GM18511 (cell line): ENCODE measurements around the gene ARHGAP28.

ENCODE experiments used
- ATAC-seq: cut with Tn5 transposase; IDR thresholded peaks from one replicate; pipeline ENCODE4 v1.9.1; 2021; ENCODE audit warnings: mild to moderate bottlenecking, moderate library complexity; ENCODE audit not compliant: unreplicated experiment

ARHGAP28 gene

GRCh38 chr18:6732952-6733351, 3.4 kb downstream of the ARHGAP28 start:
- no peak for ATAC-seq

DNA sequence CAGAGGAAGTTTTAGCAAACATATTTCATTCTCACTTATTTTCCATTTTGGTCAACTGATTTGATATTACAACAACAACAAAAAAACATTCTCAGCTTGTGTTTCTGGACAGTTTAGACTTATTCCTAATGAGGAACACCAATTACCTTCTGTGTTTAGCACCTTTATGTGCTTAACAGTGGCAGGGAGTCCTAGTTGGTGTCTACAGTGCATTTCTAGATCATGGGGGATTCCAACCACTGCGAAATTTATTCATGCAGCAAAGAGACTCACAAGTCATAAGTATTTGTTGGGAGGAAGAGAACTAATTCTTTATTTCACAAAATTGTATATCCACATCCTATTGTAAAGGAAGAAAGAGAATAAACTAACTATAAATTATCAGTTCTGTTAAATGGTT, 4.2 kb downstream of the ARHGAP28 start:
- no peak for ATAC-seq

- ATAC-seq = no peak
These were observed 5.4 kb downstream of the ARHGAP28 start for GRCh38 chr18:6734726-6735430.

DNA sequence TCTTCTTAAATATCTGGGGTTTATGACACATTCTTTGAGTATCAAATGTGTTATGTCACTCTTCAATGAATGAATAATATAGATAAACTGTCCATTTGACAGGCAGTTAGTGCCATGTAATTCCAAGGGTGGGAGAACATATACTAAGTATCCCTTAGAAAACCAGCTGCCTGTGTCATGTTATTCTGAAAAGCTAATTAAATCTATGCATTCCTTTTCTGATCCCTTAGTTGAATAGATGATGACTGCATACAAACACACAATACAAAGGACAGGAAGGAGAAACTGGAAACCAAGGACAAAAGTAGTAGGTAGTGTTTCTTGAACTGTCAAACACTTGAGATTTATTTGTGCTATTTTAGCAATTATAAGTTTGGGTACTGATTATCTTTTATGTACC, 8.3 kb downstream of the ARHGAP28 start:
- ATAC-seq = no peak

DNA sequence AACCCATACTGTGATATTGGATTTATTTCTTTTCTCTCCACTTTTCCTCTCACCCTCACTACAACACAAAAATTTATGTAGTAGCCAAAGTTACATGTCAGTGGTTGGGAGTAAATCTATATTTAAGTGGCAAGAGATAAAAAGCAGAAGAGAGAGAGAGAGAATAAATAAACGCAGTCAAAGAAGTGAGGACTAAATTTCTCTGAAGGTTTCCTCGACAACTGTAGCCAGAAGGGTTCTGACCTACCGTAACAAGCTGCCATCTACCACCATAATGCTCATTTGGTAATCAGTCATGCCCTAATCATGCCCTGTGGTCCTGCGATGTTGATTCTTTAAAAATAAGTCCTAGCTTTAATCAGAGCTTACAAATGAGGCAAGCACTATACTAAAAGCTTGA, 9.1 kb downstream of the ARHGAP28 start:
- ATAC-seq = no peak

- ATAC-seq = no peak
These were observed 11.7 kb downstream of the ARHGAP28 start for GRCh38 chr18:6741232-6741663.

DNA sequence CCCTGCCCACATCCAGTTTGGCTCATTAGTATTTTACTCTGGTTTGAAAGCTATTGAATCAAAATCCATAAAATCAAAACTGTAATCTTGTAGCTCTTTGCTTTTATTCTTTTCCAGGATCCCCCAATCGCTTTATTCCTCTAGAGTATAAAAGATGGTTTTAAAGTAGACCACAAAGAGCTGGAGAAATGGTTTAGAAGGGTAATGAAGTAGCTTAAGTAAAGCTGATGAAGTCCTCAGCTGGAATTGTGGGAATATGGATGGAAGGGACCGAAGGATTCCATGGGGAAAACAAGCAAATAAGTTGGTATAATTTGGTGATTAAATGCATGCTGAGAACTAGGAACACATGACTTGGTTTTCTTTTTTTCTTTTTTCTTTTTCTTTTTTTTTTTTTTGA, 12.3 kb downstream of the ARHGAP28 start:
- no peak for ATAC-seq

DNA sequence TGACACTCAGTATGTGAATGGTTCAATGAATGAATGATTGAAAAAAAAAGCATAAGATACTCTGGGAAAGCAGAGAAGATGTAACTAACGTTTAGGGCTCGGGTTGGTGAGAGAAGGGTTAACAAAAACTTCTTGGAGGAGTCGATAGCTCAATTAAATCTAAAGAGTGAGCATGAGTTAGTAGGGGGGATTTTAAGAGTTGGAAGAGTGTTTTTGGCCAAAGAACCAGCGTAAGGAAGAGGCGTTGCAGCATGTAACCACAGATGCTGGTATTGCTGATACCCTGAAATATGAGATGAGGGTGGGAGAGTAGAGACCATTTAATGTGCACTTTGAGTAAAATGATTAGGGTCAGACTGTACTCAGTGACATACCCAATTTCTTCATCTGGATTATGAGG, 14.5 kb downstream of the ARHGAP28 start:
- ATAC-seq = no peak

DNA sequence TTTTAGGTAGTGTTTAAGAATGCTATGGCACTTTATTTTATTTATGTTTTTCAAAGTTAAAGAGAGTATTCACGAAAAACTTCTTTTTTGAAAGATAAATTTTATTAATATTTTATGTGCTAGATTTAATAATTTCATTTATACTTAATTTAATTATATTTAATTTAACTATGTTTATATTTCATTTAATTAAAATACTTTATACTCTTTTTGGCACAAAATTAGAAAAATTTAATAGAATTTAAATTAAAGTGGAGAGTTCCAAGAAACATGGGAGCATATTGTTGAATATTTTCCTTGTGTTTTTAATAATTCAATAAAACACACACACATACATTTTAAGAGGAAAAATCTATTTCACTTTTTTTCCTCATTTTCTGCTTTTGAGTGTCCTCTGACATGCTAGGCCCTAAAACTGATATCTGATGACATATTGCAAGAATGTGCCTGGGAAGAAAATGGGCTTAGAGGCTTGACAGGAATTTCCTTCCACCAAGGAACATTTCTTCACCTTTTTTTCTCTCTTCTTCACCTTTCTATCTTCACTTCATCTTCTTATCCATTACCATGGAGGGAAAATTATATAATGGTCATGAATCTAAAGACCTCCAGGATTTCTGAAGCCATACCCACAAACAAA, 15.4 kb downstream of the ARHGAP28 start:
- ATAC-seq = no peak

GRCh38 chr18:6745504-6746031, 16.1 kb downstream of the ARHGAP28 start:
- ATAC-seq = no peak

GRCh38 chr18:6746386-6746960, 17.0 kb downstream of the ARHGAP28 start:
- no peak for ATAC-seq

GRCh38 chr18:6747646-6748045, 18.1 kb downstream of the ARHGAP28 start:
- ATAC-seq = no peak

DNA sequence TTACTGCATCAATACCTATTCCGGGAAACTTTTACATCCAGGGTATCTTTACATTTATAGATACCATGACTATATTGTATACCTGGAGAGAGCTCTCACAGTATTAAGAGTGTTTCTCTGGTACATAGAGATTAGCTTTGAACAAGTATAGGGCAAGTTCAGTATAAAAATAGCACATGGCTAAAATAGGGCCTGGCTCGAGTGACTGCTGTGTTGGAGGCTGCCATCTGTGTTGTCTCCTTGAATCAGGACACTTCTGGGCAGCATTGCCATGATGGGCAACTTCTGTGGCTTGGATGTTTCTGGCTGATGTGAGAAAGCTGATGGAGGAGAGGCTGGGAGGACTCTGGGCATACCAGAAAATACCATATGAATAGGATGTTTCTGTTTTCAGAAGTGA, 18.7 kb downstream of the ARHGAP28 start:
- ATAC-seq = no peak

GRCh38 chr18:6750411-6750810, 20.9 kb downstream of the ARHGAP28 start:
- ATAC-seq = no peak

DNA sequence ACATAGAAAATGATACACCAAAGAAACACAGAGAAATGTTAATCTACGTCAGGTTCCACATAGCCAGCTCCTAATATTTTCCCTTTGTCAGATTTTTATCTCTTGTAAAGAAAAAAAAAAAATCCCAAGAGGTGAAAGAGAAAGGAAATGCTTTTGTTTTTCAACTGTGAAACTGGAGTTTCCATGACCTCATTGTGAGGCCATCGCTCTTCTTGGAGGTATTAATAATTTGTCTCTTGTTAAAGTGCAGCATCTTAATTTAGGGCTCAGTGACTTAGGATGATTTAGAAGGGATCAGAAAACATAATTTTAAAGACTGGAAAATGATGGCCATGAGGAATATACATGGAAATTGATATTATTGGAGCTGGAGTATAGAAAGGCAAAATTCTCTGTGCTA, 21.7 kb downstream of the ARHGAP28 start:
- no peak for ATAC-seq

DNA sequence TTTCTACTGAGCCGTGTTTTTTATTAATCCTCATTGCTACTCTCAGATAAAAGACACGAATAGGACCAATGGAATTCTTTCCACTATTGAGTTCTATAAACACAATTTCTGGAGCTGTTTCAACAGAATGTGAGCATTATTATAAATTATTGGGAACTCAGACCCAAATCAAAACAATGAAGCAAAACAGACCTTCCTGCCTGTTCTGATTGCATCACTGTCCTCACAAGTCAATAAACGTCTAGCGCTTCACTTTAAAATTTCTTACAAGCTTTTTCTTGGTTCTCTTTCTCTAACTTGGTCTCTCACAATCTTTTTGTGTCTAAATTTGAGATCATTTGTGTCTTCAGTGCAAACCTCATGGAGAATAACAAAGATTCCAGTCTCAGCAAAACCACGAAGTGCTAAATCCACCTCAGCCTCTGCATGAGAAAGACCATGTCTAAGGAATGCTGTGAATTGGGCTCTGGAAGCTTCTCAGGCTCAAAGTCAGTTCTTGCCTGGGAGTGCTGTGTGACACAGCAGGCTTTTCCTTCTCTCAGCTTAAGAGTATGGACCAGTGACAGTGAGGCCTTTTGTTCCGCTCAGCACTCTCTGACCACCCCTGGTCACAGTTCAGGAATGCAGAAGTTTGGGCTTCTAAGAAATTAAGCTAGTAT, 22.8 kb downstream of the ARHGAP28 start:
- no peak for ATAC-seq

DNA sequence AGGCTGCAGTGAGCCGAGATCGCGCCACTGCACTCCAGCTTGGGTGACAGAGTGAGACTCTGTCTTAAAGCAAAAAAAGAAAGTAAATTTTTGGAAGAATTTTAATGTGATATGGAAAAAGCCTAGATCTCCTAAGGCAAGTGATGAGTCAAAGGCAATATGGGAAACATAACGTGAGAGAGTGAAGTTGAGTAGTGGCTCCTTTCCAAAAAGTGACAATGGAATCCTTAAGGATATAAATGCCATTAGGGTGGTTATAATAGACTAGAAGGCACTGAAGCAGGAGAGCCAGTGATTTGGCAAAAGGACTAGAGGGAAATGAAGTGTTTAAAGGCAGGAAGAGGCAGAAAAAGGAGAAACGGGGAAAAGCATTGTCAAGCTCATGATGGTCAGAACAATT, 25.6 kb downstream of the ARHGAP28 start:
- ATAC-seq = no peak

GRCh38 chr18:6757931-6758330, 28.4 kb downstream of the ARHGAP28 start:
- no peak for ATAC-seq

GRCh38 chr18:6759579-6759978, 30.1 kb downstream of the ARHGAP28 start:
- no peak for ATAC-seq

GRCh38 chr18:6763524-6763923, 34.0 kb downstream of the ARHGAP28 start:
- ATAC-seq = no peak

- ATAC-seq = no peak
These were observed 34.9 kb downstream of the ARHGAP28 start for GRCh38 chr18:6764382-6764781.

DNA sequence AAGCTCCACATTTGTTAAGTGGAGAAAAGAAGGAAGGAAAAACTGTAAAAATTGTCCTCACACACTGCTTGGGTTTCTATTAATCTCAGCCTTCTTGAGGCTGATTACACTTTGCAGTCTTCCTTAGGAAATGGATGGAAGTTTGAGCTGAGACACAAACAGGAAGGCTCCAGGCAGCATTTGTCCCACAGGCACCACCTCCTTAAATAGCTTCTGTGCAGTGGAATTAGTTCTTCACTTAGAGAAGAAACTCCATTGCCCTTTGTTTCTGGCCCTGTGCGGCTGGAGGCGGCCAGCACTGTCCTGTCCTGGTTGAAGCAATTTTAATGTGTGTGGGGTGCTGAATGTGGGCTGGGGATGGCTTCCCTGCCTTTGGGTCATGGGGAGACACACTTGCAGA, 44.3 kb downstream of the ARHGAP28 start:
- ATAC-seq = no peak
